ENCODE data around the gene KRTAP10-5.
A peak's percentile ranks its signal among the peaks of the same experiment; 100 is the strongest.
"Not testable (repeated sequence)": the region's sequence is repeated elsewhere in the genome, so short reads cannot be mapped to it uniquely, and the experiment has no call there.

KRTAP10-5 gene

GRCh38 chr21:44598061-44598460 is 17.7 kb upstream of the KRTAP10-5 start:
- in situ Hi-C loops (cut with MboI; ENCODE audit: low sequenced_read_pairs, unreplicated experiment): no loop called here

GRCh38 chr21:44596068-44596725 is 15.8 kb upstream of the KRTAP10-5 start:
- TF ChIP-seq, protein P1, sequence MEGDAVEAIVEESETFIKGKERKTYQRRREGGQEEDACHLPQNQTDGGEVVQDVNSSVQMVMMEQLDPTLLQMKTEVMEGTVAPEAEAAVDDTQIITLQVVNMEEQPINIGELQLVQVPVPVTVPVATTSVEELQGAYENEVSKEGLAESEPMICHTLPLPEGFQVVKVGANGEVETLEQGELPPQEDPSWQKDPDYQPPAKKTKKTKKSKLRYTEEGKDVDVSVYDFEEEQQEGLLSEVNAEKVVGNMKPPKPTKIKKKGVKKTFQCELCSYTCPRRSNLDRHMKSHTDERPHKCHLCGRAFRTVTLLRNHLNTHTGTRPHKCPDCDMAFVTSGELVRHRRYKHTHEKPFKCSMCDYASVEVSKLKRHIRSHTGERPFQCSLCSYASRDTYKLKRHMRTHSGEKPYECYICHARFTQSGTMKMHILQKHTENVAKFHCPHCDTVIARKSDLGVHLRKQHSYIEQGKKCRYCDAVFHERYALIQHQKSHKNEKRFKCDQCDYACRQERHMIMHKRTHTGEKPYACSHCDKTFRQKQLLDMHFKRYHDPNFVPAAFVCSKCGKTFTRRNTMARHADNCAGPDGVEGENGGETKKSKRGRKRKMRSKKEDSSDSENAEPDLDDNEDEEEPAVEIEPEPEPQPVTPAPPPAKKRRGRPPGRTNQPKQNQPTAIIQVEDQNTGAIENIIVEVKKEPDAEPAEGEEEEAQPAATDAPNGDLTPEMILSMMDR (IDR thresholded peaks at IDR 0.05; ENCODE audit: borderline replicate concordance, control extremely low read depth, extremely low read depth, insufficient read depth, missing control alignments): no peak
- no peak for DNase-seq (ENCODE audit: low spot score)

More at GRCh38 chr21:44598061-44598460, 17.7 kb upstream of the KRTAP10-5 start:
- TF ChIP-seq, protein P1 (IDR thresholded peaks at IDR 0.05; ENCODE audit: borderline replicate concordance, control extremely low read depth, extremely low read depth, insufficient read depth, missing control alignments): no peak
- DNase-seq (ENCODE audit: low spot score): no peak

DNA sequence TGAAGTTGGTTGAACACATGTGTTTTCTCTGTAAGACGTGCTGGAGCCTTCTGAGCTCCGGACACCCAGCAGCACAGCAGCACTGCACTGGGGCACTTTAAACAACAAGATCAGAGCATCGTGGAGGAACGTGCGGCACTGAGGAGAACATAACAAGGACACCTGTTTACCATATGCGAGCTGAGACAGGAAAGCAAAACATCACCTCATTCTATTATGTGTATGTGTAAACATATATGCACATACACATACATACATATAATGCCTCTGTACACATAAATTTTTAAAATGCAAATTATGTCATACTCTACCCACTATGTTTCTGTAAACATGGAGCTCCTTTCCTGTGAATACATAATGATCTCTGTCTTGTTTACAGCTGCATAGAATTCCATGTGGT is 15.1 kb upstream of the KRTAP10-5 start:
- TF ChIP-seq, protein P1 (IDR thresholded peaks at IDR 0.05; ENCODE audit: borderline replicate concordance, control extremely low read depth, extremely low read depth, insufficient read depth, missing control alignments): no peak
- DNase-seq (ENCODE audit: low spot score): no peak
- in situ Hi-C loops (cut with MboI; ENCODE audit: low sequenced_read_pairs, unreplicated experiment): no loop called here

More at GRCh38 chr21:44596068-44596725, 15.8 kb upstream of the KRTAP10-5 start:
- in situ Hi-C loops (cut with MboI; ENCODE audit: low sequenced_read_pairs, unreplicated experiment): no loop called here

GRCh38 chr21:44594406-44594916 is 14.1 kb upstream of the KRTAP10-5 start:
- in situ Hi-C loops (cut with MboI; ENCODE audit: low sequenced_read_pairs, unreplicated experiment): no loop called here
- DNase-seq (ENCODE audit: low spot score): no peak
- TF ChIP-seq, protein P1 (IDR thresholded peaks at IDR 0.05; ENCODE audit: borderline replicate concordance, control extremely low read depth, extremely low read depth, insufficient read depth, missing control alignments): no peak

GRCh38 chr21:44593598-44594405 is 13.4 kb upstream of the KRTAP10-5 start:
- TF ChIP-seq, protein P1 (IDR thresholded peaks at IDR 0.05; ENCODE audit: borderline replicate concordance, control extremely low read depth, extremely low read depth, insufficient read depth, missing control alignments): no peak
- in situ Hi-C loops (cut with MboI; ENCODE audit: low sequenced_read_pairs, unreplicated experiment): no loop called here
- DNase-seq (ENCODE audit: low spot score): no peak

GRCh38 chr21:44592446-44593311 is 12.3 kb upstream of the KRTAP10-5 start, which contains the start of gene KRTAP10-6:
Gene KRTAP10-6 (minus strand): TSS chr21:44592505. CDS start chr21:44592484, 21 bp downstream.
- peak; percentile 27 for DNase-seq (ENCODE audit: low spot score)
- in situ Hi-C loops (cut with MboI; ENCODE audit: low sequenced_read_pairs, unreplicated experiment): no loop called here
- TF ChIP-seq, protein P1 (IDR thresholded peaks at IDR 0.05; ENCODE audit: borderline replicate concordance, control extremely low read depth, extremely low read depth, insufficient read depth, missing control alignments): no peak

DNA sequence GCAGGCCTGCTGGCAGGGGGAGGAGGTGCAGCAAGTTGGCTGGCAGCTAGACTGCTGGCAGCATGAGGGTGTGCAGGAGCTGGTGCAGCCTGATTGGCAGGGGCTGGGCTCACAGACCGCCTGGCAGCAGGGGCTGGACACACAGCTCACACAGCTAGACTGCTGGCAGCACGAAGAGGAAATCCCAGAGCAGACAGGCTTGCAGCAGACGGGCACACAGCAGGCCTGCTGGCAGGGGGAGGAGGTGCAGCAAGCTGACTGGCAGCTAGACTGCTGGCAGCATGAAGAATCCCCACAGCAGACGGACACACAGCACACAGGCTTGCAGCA is 11.4 kb upstream of the KRTAP10-5 start:
- DNase-seq (ENCODE audit: low spot score); in situ Hi-C loops (cut with MboI; ENCODE audit: low sequenced_read_pairs, unreplicated experiment): not testable (repeated sequence)

DNA sequence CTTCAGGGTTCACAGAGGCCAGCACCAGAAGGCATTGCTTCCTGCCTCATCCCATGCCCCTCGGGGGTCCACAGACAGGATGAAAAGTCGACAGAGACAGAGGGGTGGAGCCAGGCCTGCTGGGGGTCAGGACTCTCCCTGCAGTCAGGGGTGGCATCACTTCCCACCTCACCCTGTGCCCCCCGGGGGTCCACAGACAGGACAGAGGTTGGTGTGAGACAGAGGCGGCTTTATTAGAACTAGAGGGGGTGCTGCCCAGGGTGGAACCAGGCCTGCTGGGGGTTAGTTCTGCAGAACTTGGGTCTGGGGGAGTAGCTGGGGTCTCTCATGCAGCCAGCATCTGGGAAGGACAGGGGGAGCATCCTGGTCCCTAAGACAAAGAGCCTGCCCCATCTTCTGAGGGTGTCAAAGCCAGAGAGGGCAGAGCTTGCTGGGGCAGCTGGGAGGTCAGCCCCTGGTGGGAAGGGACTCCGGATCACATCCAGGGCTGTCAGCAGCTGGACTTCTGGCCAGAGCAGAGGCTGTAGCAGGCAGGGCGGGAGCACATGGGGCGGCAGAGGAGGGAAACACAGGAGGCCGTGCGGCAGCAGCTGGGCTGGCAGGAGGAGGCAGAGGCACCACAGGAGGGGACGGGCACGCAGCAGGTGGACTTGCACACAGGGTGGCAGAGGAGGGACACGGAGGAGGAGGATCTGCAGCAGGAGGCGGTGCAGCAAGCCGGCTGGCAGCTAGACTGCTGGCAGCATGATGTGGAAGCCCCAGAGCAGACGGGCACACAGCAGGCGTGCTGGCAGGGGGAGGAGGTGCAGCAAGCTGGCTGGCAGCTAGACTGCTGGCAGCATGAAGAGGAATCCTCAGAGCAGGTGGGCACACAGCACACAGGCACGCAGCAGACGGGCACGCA is 10.7 kb upstream of the KRTAP10-5 start:
- DNase-seq (ENCODE audit: low spot score); in situ Hi-C loops (cut with MboI; ENCODE audit: low sequenced_read_pairs, unreplicated experiment): not testable (repeated sequence)

Measured in GM13976 (cell line).